ENCODE data around the gene ZNF330. TPM values are rescaled to one million over a fixed set of nuclear protein-coding genes. Genes with fewer than 3 reads are reported as not detected.

ZNF330 gene
- polyA plus RNA-seq, 1 of the 3 experiments (the other 2 are of a cell fraction), result 19.4 TPM

DNA sequence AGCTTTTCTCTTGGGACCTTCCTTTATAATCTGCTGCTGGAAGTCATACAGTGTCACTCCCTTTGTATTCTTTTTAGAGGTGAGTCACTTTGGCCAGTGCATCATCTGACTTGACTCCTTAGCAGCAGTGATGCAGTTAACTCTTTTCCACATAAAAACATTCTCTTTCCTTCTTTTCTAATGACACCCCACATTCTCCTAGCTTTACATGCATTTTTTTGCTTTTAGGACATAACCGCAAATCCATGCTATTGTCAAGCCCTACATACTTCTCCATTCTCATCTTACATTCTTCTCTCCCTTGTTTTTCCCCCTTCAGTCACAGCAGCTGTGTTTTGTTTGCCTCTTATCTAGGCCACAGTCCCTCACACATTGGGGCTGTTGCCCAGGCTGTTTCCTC lies 55.1 kb downstream of the ZNF330 start:
- no peak overlapping the region for H3K4me2 ChIP-seq
- no peaks in the 10 kb centered on the region for H3K27me3 ChIP-seq (ENCODE audit: insufficient read depth)
- peak in 1 of 2 experiments; percentile 44; a peak in 1 of 4 replicates for TF ChIP-seq EP300 (IDR thresholded peaks at IDR 0.05; ENCODE audit: borderline replicate concordance in 1 of 2, low read depth in 1 of 2, low read length in 1 of 2)
- TF ChIP-seq, protein P1, sequence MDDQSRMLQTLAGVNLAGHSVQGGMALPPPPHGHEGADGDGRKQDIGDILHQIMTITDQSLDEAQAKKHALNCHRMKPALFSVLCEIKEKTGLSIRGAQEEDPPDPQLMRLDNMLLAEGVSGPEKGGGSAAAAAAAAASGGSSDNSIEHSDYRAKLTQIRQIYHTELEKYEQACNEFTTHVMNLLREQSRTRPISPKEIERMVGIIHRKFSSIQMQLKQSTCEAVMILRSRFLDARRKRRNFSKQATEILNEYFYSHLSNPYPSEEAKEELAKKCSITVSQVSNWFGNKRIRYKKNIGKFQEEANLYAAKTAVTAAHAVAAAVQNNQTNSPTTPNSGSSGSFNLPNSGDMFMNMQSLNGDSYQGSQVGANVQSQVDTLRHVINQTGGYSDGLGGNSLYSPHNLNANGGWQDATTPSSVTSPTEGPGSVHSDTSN (IDR thresholded peaks at IDR 0.05), result peak; percentile 30; the same call in 1 of the 2 replicates
- no peak for TF ChIP-seq MEF2A (IDR thresholded peaks at IDR 0.05; ENCODE audit: borderline replicate concordance, low read depth)
- TF ChIP-seq JUND (IDR thresholded peaks at IDR 0.05), result peak; percentile 45
- peak; percentile 65 for TF ChIP-seq TCF12 (IDR thresholded peaks at IDR 0.05)
- peak; percentile 38; the same call in 1 of the 2 replicates for TF ChIP-seq FOSL2 (IDR thresholded peaks at IDR 0.05; ENCODE audit: borderline replicate concordance, low read depth)
- H4K20me1 ChIP-seq (ENCODE audit: insufficient read depth), result no peaks in the 10 kb centered on the region
- peaks cover 4% of the 10 kb centered on the region for H3F3A ChIP-seq (replicated peaks; ENCODE audit: insufficient read depth)
- H3K9me3 ChIP-seq, result no peaks in the 10 kb centered on the region
- H3K9me2 ChIP-seq, result no peaks in the 10 kb centered on the region
- ChIA-PET CTCF (interaction anchor here (1.1 kb wide), 1 partner anchor 9 kb away, joined by 5 read pairs; no protein-coding TSS in a partner anchor), POLR2A (no interaction called here)
- no peaks in the 10 kb centered on the region for H3K36me3 ChIP-seq (replicated peaks in 1 of 2; ENCODE audit: control insufficient read depth in 1 of 2, insufficient read depth in 2 of 2, low read length in 1 of 2)
- H3K79me2 ChIP-seq (ENCODE audit: insufficient read depth), result no peaks in the 10 kb centered on the region
- WGBS (ENCODE audit: low lambda C conversion rate), result 63% methylated on average over 1 of the region's 1 CpG
- no peak for DNase-seq
- no peak overlapping the region; the same call in 1 of the 2 replicates for H2AFZ ChIP-seq (ENCODE audit: low read depth)
- peak overlapping the region in 1 of 2 experiments; percentile 20; a peak in 1 of 4 replicates for H3K27ac ChIP-seq (ENCODE audit: low read depth in 2 of 2, low read length in 1 of 2)
- no peak overlapping the region for H3K4me3 ChIP-seq (ENCODE audit: low read depth in 2 of 2, low read length in 1 of 2)
- H3K4me1 ChIP-seq (ENCODE audit: control insufficient read depth in 1 of 2, insufficient read depth in 2 of 2, low read depth in 1 of 2, low read length in 1 of 2), result peaks cover 0 to 3% of the 10 kb centered on the region in 2 experiments; a peak in 1 of 4 replicates
- no peak overlapping the region for H3K9ac ChIP-seq

- Histone ChIP-seq H4K20me1 (ENCODE audit: insufficient read depth) (no peaks in the 10 kb centered on the region), H3K4me2 (no peak overlapping the region), H3K4me1 (ENCODE audit: control insufficient read depth in 1 of 2, insufficient read depth in 2 of 2, low read depth in 1 of 2, low read length in 1 of 2) (no peaks in the 10 kb centered on the region), H2AFZ (ENCODE audit: low read depth) (no peak overlapping the region), H3K9ac (no peak overlapping the region), H3K27ac (ENCODE audit: low read depth in 2 of 2, low read length in 1 of 2) (no peak overlapping the region), H3K4me3 (ENCODE audit: low read depth in 2 of 2, low read length in 1 of 2) (no peak overlapping the region), H3K9me3 (no peaks in the 10 kb centered on the region), H3K36me3 (replicated peaks in 1 of 2; ENCODE audit: control insufficient read depth in 1 of 2, insufficient read depth in 2 of 2, low read length in 1 of 2) (no peaks in the 10 kb centered on the region), H3F3A (replicated peaks; ENCODE audit: insufficient read depth) (no peaks in the 10 kb centered on the region), H3K9me2 (no peaks in the 10 kb centered on the region), H3K79me2 (ENCODE audit: insufficient read depth) (no peaks in the 10 kb centered on the region), H3K27me3 (ENCODE audit: insufficient read depth) (no peaks in the 10 kb centered on the region)
- POLR2A ChIA-PET, result no interaction called here
- TF ChIP-seq FOXJ3 (CRISPR knock-in tag; IDR thresholded peaks at IDR 0.05) (no peak), POLR2AphosphoS5 (IDR thresholded peaks at IDR 0.05; ENCODE audit: low read depth, low read length) (no peak), SMC3 (IDR thresholded peaks at IDR 0.05; ENCODE audit: low read depth, low read length) (no peak)
- WGBS (ENCODE audit: low lambda C conversion rate), result 76% methylated on average over 2 of the region's 2 CpGs
- CTCF ChIA-PET, result interaction anchor here (0.6 to 0.7 kb wide), 2 partner anchors 62 to 1558 kb away, joined by 3 read pairs; no protein-coding TSS in a partner anchor
- no peak for DNase-seq
Measured at GRCh38 chr4:141283152-141283551, 62.5 kb downstream of the ZNF330 start.

GRCh38 chr4:141283563-141283962 lies 62.9 kb downstream of the ZNF330 start:
- H3K4me1 ChIP-seq (ENCODE audit: control insufficient read depth in 1 of 2, insufficient read depth in 2 of 2, low read depth in 1 of 2, low read length in 1 of 2), result no peaks in the 10 kb centered on the region
- no peaks in the 10 kb centered on the region for H4K20me1 ChIP-seq (ENCODE audit: insufficient read depth)
- no peaks in the 10 kb centered on the region for H3K79me2 ChIP-seq (ENCODE audit: insufficient read depth)
- no peak overlapping the region for H2AFZ ChIP-seq (ENCODE audit: low read depth)
- 89% methylated on average over 2 of the region's 2 CpGs for WGBS (ENCODE audit: low lambda C conversion rate)
- no peak overlapping the region for H3K4me3 ChIP-seq (ENCODE audit: low read depth in 2 of 2, low read length in 1 of 2)
- TF ChIP-seq SIN3A (IDR thresholded peaks at IDR 0.05; ENCODE audit: borderline replicate concordance, low read depth, low read length) (no peak), RAD21 (IDR thresholded peaks at IDR 0.05; ENCODE audit: low read length) (no peak), RCOR1 (IDR thresholded peaks at IDR 0.05; ENCODE audit: low read length) (no peak), POLR2AphosphoS5 (IDR thresholded peaks at IDR 0.05; ENCODE audit: low read depth, low read length) (no peak), EP300 (IDR thresholded peaks at IDR 0.05; ENCODE audit: borderline replicate concordance in 1 of 2, low read depth in 1 of 2, low read length in 1 of 2) (no peak), FOXJ3 (CRISPR knock-in tag; IDR thresholded peaks at IDR 0.05) (no peak), JUND (IDR thresholded peaks at IDR 0.05) (no peak)
- TF ChIP-seq, protein P2, sequence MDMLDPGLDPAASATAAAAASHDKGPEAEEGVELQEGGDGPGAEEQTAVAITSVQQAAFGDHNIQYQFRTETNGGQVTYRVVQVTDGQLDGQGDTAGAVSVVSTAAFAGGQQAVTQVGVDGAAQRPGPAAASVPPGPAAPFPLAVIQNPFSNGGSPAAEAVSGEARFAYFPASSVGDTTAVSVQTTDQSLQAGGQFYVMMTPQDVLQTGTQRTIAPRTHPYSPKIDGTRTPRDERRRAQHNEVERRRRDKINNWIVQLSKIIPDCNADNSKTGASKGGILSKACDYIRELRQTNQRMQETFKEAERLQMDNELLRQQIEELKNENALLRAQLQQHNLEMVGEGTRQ (IDR thresholded peaks at IDR 0.05; ENCODE audit: borderline replicate concordance, low read depth, low read length), result no peak
- H3K27ac ChIP-seq (ENCODE audit: low read depth in 2 of 2, low read length in 1 of 2), result no peak overlapping the region
- ChIA-PET CTCF (interaction anchor here (0.6 to 0.7 kb wide), 2 partner anchors 62 to 126 kb away, joined by 3 read pairs; no protein-coding TSS in a partner anchor), POLR2A (no interaction called here)
- no peaks in the 10 kb centered on the region for H3F3A ChIP-seq (replicated peaks; ENCODE audit: insufficient read depth)
- H3K9me2 ChIP-seq, result no peaks in the 10 kb centered on the region
- H3K9ac ChIP-seq, result no peak overlapping the region
- H3K27me3 ChIP-seq (ENCODE audit: insufficient read depth), result no peaks in the 10 kb centered on the region
- no peaks in the 10 kb centered on the region for H3K9me3 ChIP-seq
- DNase-seq, result no peak
- H3K36me3 ChIP-seq (replicated peaks in 1 of 2; ENCODE audit: control insufficient read depth in 1 of 2, insufficient read depth in 2 of 2, low read length in 1 of 2), result no peaks in the 10 kb centered on the region
- no peak overlapping the region for H3K4me2 ChIP-seq
